NCI-H1436 treated with DMSO at 0.1 percent for 48 hours (cell line): ENCODE measurements around the gene TMEM72.
A peak's percentile ranks its signal among the peaks of the same experiment; 100 is the strongest.

Experiments used
- DNase-seq: peaks from one replicate; lab custom pipeline; 2025; lab: John Stamatoyannopoulos, UW

Gene TMEM72

DNA sequence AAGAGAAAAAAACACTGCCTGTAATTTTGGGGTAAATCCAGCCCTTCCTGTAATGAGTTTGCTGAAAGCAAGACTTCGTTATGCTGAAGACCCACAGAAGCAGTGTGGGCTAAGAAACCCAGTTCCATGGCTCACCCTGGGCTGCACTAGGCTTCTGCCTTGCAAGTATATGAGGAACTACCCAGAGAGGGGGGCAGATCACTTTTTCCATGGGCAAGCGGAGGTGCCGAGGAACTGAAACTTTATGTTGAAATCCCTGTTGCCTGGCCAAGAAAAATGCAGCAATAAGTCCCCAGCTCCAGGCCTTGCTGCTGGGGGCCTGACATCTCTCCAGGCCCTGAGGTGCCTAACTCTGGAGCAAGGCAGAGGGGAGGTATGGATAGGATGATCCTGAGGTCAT is 57.0 kb downstream of the TMEM72 start:
- no peak for DNase-seq

DNA sequence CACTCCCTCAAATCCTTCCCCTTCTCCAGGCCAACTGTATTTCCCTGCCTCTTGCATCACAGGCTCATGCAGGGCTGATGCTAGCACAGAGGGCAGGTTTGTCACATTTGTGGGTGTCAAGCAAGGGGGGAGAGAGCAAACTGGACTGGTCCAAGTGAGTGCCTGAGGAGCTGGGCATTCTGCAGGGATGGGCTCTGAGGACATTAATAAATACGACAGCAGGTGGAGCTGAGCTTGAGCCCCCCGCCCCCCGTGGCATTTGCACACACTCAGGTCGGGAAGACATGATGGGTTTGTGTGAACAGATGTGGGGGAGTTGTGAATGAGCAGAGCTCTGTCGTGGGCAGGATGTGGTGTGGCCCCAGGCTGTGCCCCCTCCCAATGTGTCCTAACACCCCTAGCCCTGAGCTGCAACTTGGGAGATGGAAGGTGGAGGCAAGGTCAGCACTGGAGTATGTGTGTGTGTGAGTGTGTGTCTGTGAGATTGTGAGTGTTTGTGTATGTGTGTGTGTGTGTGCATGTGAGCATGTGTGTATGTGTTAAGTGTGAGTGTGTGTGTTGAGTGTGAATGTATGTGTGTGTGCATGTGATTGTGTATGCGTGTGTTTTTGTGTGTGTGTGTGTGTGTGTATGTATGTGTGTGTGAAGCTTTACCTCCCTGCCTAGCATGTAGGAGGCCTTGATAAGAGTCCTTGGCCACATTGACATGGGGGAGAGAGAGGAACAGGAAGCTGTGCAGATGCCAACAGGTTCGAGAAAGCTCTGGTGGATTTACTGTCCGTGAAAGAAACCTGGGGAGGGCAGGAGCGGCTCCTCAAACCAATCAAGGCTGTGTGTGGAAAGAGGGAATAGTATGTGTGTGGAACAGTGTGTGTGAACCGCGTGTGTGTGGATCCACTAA is 57.6 kb downstream of the TMEM72 start:
- no peak for DNase-seq

DNA sequence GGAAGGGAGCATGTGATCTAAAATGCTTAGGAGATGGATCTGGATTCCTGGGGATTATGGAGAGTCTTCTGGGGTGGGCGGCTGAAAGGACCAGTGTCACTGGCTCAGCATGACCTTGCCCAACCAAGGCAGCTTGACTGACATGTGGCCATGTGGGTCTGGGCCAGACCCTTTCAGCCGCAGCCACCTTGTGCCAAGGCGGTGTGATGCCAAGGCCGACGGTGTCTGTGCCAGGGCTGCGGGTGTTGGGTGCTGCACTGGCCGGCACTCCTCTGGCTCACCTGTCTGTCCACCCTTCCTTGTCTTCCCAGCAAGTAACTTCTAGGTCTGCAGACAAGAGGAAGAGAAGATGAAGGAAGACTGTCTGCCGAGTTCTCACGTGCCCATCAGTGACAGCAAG is 58.7 kb downstream of the TMEM72 start:
- no peak for DNase-seq

DNA sequence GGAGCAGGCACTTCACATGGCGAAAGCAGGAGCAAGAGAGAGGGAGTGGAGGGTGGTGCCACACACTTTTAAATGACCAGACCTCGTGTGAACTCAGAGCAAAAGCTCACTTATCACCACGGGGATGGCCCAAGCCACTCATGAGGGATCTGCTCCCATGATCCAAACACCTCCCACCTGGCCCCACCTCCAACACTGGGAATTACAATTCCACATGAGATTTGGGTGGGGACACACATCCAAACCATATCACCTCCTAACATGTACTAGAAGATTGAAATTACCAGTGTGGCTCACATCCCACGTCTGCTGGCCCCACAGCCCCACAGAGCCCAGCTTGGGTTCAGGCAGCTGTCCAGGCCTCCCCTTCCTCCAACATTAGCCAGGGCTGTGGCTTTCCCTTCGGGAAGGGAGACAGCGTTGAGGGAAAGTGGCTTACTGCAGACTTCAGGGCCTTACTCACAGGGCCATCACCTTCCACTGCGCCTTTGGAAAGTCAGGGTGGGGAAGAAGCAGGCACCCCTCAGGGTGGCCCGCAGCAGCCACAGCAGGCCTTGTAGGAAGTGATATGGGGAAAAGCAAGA is 59.8 kb downstream of the TMEM72 start:
- no peak for DNase-seq

DNA sequence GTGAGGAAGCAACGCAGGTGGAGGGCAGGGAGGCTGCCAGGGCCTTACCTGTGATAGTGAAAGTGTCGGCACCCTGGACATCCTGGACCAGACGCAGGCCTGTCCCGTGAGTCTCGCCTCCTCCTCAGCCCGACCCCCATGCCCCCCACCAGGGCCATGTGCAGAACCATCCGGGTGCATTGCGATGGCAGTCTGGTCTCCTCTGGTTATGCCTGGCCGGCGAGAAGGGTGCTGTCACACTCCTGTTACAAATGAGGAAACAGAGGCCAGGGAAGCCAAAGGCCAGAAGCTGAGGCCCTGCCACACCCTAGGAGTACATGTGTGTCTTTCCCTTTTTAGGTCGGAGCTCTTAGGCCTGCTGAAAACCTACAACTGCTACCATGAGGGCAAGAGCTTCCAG is 60.3 kb downstream of the TMEM72 start:
- DNase-seq = no peak

DNA sequence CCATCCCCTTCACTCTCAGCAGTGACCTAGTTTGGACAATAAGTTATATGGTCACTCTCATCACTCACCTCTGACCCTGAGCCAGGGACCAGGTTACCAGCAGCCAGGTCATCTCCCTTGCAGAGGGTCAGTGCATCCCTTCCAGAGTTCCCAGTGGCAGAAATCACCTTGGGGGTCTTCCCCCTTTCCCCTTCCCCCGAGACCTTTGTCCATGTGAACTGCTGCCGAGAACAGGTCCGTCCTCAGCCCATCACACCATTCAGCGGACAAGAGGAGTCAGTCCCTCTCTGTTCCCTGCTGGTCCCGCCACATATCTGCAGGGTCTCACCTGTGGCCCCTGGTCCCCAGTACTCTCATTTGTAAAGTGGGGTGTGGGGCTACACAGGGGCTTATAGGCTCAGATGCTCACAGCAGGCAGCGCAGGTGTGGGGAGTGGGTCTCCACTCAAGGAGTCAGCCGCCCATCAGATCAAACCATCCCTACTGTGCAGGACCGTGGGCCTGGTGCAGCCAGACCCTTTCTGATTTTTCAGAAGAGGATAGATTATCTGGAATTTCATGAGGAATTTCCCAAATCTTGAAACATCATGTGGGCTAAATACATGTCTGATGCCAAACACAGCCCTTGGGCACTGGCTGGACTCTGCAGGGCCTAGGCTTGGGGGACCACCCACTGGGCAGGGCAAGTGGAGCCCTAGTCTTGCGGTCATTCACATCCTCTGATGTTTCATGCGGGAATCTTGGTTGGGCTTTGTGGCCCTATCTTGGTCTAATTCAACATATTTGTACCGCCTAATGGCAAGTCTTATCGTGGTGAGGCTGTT is 61.0 kb downstream of the TMEM72 start:
- no peak for DNase-seq

DNA sequence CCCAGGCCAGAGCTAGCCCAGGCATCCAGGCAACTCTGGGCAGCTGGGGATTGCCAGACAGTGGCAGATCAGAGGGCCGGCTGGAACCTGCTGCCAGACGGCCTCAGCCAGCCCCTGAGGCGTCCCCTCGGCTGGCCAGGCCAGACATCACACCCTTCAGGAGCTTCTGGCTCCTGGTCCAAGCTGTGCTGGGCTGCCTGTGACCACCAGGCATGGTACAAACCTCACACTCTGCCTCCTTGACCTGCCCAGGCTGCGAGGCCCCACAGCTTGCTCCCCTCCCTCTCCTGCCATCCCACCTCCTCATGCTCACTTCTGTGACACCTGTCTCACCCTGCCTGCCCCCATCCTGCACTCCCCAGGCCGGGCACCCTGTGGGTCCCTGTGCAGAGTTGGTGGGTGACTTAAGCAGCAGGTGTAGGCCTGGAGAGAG is 61.8 kb downstream of the TMEM72 start:
- DNase-seq = no peak

DNA sequence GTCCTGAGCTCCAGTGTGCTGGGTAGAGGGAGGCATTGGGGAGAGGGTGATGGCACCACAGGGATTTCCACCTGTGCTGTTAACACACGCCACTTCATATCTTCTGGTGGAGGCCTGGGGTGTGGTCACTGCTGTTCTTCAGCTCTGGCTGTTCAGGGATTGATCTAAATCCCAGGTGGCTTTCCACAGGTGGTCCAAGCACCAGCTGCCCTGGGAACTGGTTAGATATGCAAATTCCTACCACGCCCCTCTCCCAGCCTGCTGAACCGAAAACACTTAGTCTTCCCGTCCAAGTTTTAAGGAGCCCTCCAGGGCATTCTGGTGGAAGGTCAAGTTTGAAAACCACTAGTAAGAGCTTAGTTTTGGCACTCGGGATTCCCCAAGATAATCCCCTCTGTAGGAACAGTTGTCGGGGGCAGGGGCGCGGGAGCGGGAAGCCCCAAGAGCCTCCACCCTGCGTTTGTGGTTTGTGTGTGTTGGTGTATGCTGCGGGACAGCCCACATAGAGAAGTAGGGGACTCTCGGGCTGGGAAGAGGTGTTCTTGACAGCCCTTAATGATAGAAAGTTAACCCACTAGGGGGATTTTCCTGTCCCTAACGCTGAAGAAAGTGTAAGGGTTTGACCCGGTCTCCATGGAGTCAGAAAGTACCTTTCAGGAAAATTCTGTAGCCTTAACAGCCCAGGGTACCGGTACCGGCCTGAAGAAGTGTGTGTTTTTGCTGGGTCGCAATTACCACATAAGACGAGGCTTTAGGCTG is 62.4 kb downstream of the TMEM72 start:
- no peak for DNase-seq

DNA sequence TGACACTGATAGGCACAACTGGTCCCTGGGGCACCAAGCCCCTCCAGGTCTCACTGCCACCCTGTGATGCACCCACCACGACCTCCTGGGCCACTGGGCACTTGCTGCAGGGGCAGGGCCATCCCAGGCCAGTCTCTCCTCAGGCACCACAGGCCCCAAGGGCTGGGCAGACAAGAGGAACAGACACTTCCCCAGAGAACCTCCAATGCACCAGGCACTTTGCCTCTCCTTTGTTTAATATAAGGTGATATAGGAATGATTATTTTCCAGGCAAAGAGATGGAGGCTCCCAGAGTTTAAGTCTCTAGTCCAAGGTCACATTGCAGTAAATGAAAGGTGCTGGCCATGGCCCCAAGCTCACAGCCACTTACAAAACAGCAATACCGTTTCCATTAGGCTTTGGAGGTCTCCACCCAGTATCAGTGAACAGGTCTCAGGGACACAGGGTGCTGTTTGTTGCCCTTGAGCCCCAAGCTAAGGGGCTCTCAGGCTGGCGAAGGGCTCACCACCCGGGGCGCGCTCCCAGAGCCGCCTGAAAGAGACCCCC is 63.0 kb downstream of the TMEM72 start:
- DNase-seq = no peak

DNA sequence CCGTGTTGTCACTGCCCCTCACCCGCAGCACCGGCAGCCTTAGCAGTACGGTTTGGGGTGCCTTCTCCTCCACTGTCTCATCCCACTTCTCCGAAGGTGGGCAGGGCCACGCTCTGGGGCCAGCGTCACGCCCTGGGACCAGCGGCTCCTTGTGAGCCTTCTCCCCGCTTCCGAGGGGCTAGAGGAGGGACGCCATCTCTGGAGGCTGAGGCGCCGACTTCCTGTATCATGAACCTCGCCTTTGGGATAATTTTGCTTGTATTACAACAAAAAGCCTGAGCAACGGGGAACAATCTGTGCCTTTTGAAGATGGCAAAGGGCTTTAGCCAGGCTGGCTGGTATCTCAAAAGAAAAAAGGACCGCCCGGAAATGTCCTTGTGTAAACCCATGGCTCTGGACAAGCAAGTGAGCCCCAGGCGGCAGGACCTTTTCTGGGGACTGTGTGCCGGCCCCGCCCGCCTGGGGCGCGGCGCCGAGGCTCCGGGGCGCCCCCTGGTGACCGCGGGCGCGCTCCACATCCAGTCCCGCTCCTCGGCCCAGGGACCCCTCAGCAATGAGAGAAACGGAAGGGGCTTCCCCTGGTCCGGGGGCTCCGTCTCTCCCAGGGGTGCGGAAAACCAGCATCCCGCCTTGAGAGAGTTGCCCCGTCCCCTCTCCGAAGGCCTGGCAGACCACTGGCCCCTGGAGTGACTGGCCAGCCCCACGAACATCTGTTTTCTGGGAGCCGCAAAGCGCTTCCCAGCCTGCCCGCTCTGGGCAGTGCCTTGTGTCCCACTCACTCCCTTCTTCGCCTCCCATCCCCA is 63.7 kb downstream of the TMEM72 start:
- DNase-seq = no peak

DNA sequence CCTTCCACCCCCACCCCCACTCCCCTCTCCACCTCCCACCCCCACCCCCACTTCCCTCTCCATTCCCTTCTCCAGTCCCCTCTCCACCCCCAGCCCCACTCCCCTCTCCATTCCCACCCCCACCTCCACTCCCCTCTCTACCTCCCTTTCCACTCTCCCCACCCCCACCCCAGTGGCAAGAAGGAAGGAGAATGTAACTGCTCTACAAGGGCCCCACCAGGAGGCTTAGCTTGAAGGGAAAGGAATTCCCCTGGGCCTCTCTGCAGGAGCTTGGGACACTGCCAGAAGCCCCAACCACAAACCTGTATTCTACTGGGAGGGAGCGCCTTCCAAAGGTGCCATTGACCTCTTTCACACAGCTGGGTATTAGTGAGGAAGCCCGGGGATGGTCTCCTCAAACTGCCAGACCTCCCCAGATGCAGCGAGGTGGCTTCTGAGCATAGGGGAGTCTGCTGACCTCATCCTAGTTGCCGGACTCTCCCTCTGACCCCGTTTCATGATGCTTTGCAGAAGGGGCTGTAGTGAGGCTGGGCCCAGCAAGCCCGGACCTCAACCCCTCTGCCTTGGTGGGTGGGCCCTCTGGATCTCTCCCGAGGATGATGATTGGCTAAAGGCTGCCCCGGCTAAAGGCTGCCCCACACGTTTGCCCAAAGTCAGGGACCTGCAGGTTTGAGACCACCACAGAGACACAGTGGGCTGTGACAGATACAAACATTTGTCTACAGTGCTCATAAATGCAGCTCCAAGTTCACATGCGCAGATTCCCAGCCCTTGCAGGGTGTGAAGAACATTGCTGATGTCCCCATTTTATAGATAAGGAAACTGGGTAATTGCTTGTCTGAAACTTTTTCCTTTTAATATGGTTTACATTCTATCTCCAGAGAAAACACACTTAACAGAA is 64.5 kb downstream of the TMEM72 start:
- DNase-seq = no peak

DNA sequence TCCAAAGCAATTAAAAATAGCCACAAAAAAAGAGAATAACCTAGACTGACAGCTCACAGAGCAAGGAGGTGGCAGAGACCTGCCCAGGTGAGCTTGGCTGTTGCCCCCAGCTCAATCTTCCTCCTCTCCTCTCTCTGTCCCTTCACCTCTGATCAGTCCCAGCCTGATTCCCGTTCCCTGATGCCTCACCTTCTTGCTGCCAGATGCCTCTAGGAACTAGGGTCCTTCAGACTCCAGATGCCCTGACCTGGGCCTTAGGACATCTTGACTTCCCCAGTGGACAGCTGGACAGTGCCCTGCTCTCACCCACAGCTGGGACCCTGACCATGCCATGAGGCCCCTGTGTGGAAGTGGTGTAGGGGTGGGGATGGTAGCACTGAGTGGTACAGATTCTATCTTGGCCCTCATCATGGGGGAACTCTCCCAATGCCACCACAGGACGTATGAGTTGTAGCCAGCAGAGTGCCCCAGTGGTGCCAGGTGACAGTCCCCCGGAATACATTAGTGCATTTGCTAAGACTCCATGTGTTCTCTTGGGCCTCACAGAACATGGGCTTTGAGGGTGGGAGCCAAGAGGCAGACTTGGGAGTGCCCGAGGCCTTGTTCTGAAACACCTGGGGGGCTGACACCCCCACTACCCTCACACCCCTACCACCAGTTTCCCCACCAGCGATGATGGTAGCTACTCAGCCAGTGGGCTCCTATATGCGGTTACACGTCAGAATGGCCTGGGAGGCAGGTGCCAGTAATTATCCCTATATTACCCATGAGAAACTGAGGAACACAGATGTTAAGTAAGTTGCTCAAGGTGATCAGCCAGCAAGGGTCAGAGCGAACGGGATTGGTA is 65.4 kb downstream of the TMEM72 start:
- DNase-seq = no peak

DNA sequence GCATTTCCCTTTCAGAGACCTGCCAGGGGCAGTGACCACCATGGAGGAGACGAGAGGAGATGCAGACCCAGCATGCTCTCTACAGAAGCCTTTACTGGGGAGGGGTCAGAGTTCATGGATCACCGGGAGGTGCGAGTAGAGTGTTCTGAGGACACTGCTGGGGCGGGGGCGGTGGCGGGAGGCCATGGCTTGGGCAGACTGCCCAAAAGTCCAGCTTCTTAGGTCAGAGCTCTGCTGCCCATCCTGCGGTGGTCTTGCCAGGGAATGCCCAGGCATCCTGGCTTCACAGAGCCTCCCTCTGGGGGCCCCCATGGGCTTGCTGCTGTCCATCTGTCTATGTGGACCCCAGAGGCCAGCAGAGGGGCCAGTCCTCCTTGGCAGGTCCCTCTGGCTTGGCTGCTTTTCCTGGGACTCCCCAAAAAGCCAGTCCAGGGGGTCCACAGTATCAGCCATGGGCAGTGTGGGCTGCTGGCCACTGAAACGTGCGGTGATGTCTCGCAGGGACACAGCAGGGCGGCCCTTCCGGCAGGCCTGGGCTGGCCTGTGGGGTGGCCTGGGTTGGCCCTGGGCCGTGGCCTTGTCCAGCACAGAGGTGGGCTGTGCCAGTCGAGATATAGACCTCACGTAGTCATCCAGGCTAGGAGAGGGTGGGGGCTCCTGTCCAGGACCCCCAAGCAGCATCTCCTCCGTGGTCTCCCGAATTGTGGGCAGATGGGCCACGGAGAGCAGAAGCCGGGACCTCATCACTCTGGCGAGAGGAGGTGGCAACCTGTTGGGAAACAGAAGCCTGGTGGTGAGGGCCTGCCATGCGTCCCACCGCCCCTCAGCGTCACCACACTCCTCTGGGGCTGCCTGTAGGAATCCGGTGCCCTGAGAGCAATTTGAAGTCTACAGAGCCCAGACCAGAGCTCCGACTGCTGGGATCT is 66.4 kb downstream of the TMEM72 start:
- no peak for DNase-seq

DNA sequence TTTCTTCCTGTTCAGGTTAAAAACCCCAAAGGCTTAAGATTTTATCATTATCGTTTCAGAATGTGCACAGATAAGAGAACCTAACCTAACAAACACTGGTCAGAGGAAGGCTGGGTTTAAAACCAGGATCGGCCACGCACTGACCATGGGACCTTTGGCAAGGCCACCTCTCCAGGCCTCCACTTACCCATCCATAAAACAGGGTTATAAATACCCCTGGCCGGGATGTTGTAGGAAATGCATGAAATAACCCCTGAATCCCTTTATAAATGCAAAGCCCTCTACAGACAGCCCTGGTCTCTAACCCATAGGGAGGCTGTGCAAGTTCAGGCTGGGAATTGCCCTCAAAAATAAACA is 67.1 kb downstream of the TMEM72 start:
- no peak for DNase-seq

DNA sequence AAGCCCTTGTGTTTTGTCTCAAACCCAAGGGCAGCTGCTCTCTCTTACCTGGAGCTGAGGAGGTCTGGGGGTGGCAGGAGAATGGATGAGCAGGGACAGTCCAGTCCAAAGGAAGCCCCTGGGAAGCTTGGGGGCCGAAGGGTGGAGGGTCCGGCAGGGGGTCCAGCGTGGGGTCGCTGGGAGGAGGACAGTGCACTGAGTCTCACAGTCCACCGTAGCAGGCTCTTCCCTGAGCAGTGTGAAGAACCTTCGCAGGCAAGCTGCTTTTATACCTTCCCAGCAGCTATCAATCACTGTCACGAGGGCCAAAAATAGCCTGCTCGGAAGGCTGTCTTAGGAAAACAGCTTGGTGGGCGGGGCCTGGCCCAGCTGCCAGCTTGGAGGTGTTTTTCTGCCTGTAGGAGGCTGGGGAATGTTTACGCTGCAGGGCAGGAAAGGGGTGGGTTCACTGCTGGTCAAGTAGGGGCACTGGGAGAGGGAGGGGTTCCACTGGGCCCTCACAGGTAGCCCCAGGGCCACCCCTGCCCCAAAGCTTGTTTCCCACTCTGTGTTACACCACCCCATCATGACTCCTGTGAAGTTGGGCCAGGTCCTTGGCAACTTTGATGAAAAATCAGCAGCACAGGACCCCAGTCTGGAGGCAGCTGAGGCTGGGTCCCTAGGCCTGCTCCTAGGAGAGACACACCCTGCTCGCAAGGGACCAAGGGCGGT is 67.6 kb downstream of the TMEM72 start, which contains the start of gene DEPP1:
TSS of gene DEPP1 (minus strand) at position 240 of the 711 bp plus-strand sequence. CDS start 779 bp downstream, outside the sequence.
- DNase-seq = peak; percentile 91

DNA sequence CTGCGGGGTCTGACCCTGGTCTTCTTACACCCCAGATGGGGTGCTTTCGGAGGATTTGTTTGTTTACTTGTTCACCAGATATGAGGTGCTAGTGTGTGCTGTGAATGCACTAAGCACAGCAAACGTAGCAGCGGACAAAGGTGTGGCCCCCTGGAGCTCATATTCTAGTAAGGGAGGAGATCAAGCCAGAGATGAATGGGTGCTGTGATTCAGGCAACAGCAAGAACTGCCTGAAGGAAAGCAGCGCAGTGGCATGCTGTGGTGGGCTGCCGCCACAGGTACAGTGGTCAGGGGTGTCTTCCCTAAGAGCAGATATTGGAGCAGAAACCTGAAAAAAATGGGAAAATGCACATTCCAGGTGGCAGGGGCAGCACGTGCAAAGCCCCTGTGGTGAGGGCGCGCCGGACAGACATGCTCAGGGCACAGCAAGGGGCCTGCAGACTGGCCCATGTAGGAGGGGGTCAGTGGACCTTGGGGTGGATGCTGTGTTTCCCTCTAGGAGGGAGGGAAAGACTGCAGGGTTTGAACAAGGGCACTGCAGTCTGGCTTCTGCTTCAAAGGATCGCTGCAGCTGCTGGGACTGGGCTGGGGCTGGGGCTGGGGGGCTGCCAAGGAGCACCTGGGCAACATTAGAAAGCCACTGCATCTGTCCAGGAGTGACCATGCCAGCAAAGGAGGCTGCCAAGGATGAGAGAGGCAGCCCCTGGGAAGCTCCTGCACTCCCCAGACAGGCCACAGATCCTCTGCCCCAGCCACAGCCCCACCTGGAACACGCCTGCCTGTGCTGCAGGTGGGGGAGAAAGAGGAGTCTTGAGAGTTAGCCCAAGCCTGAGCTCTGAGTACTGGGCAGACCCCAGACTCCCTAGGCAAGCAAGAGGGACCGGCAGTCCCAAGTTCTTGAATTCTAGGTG is 68.4 kb downstream of the TMEM72 start:
- no peak for DNase-seq
